Sigmoid colon (tissue), 7 donors: ENCODE measurements around the gene FAM174C. TPM values are rescaled to one million over a fixed set of nuclear protein-coding genes. Genes with fewer than 3 reads are reported as not detected.

ENCODE experiments used
- DNase-seq: peaks from one replicate; pipeline ENCODE4 v3.0.0-alpha.2; 2019
- H3K27ac ChIP-seq, 4 donors: fragments of 200-600 bp; sonication (generic); one replicate each; pipeline ENCODE4 v1.5.1; 2016 to 2019; ENCODE audit warnings: mild to moderate bottlenecking in 1 of 4
- H3K27me3 ChIP-seq, 3 donors: fragments of 200-600 bp; sonication (generic); one replicate each; pipeline ENCODE4 v1.5.1; 2019; ENCODE audit warnings: mild to moderate bottlenecking in 1 of 3
- H3K36me3 ChIP-seq, 4 donors: fragments of 200-600 bp; sonication (generic); one replicate each; pipeline ENCODE4 v1.5.1; 2016 to 2019
- H3K4me1 ChIP-seq, 4 donors: fragments of 200-600 bp; sonication (generic); one replicate each; pipeline ENCODE4 v1.5.1; 2017 to 2019
- H3K4me3 ChIP-seq, 4 donors: fragments of 200-600 bp; sonication (generic); one replicate each; pipeline ENCODE4 v1.5.1; 2017 to 2019; ENCODE audit warnings: mild to moderate bottlenecking in 2 of 4, moderate library complexity in 1 of 4
- H3K9me3 ChIP-seq, 4 donors: fragments of 200-600 bp in 3 of 4; sonication (generic) in 3 of 4; one replicate each; pipeline versions ENCODE4 v1.5.1 to v1.6.1; 2013 to 2019
- CTCF ChIP-seq, 4 experiments: fragments of 450-650 bp in 3 of 4; fragments of 200-600 bp in 1 of 4; IDR thresholded peaks; one replicate each; pipeline ENCODE4 v1.5.1; 2016 to 2019; ENCODE audit warnings: antibody characterized with exemption in 4 of 4, mild to moderate bottlenecking in 3 of 4, moderate library complexity in 2 of 4
- EP300 ChIP-seq, 4 donors: sonication (generic); formaldehyde crosslinking; IDR thresholded peaks; one replicate each; pipeline ENCODE4 v1.6.1; 2017; ENCODE audit warnings: antibody characterized with exemption in 4 of 4
- POLR2A ChIP-seq, 2 donors: fragments of 450-650 bp; IDR thresholded peaks; one replicate each; pipeline ENCODE4 v1.6.1; 2016; ENCODE audit warnings: antibody characterized with exemption in 2 of 2, mild to moderate bottlenecking in 2 of 2, moderate library complexity in 2 of 2
- POLR2AphosphoS5 ChIP-seq, 4 donors: sonication (generic); formaldehyde crosslinking; IDR thresholded peaks; one replicate each; pipeline ENCODE4 v1.6.1; 2017; ENCODE audit warnings: antibody characterized with exemption in 4 of 4
- WGBS, 2 donors: extraction: QIAGEN DNeasy Blood & Tissue Kit; methylation state at CpG; one replicate each; pipeline ENCODE4 v1.1.7; 2013; 5-methylcytosine and 5-hydroxymethylcytosine counted together
- intact Hi-C: fragments of 100-400 bp; cut with DNase I; formaldehyde crosslinking; loops from one replicate; pipeline ENCODE4 v1.15.1; 2023
- polyA plus RNA-seq, 3 donors: library from polyadenylated mRNA; stranded (reverse); fragments of 200-250 nt; gene quantifications; one replicate each; pipeline ENCODE4 v1.2.3, GENCODE V29; 2013
- total RNA-seq, 4 donors: library from RNA; depleted of rRNA; stranded (reverse); fragments of >200 nt; gene quantifications; one replicate each; pipeline ENCODE4 v1.1.0, GENCODE V29; 2016
- donor health status: healthy with polysubstance abuse.
- donor health status: Bipolar disorder and iron deficiency.
- donor health status: healthy.

The FAM174C gene
- 10 to 100 TPM; 24.7 to 49.3 (median 29.8) TPM for total RNA-seq
- polyA plus RNA-seq, result 10 to 100 TPM; 37.0 to 87.8 (median 60.1) TPM

GRCh38 chr19:1275260-1275975 is at the start of gene FAM174C:
Gene FAM174C, plus strand, starts transcription at chr19:1275530. Its CDS starts 20 bp downstream, at chr19:1275550.
- peaks cover 42 to 58% (median 47%) of the 10 kb centered on the region in 4 donors for H3K36me3 ChIP-seq
- H3K4me3 ChIP-seq, result peak within 1 kb of the TSS; percentile 44 to 64 (median 60)
- peak in 1 of 4 donors; percentile 57 for TF ChIP-seq EP300 (IDR thresholded peaks at IDR 0.05)
- TF ChIP-seq POLR2AphosphoS5 (IDR thresholded peaks at IDR 0.05), result peak; percentile 63 to 84 (median 70)
- no peak for TF ChIP-seq CTCF (IDR thresholded peaks at IDR 0.05)
- TF ChIP-seq POLR2A (IDR thresholded peaks at IDR 0.05), result peak; percentile 44 to 46
- 1% methylated on average over 98 of the region's 98 CpGs for WGBS, 2 donors
- no peaks in the 10 kb centered on the region for H3K27me3 ChIP-seq
- no peaks in the 10 kb centered on the region for H3K9me3 ChIP-seq
- DNase-seq, result peak; percentile 98
- H3K27ac ChIP-seq, result peak within 1 kb of the TSS; percentile 94 to 100 (median 97)
- intact Hi-C loops, result loop anchor here (5.0 kb wide), 3 partner anchors 82 to 132 kb away; partner anchors contain the start of genes DAZAP1 and NDUFS7
- peaks cover 0 to 62% (median 60%) of the 10 kb centered on the region in 4 donors for H3K4me1 ChIP-seq

GRCh38 chr19:1226227-1226518 is 49.2 kb upstream of the FAM174C start:
- H3K27ac ChIP-seq, result no peak overlapping the region
- no peak overlapping the region for H3K4me3 ChIP-seq
- TF ChIP-seq CTCF (IDR thresholded peaks at IDR 0.05), result no peak
- no peak for TF ChIP-seq POLR2A (IDR thresholded peaks at IDR 0.05)
- TF ChIP-seq POLR2AphosphoS5 (IDR thresholded peaks at IDR 0.05), result no peak
- no peak for TF ChIP-seq EP300 (IDR thresholded peaks at IDR 0.05)
- WGBS, 2 donors, result 95% methylated on average over 11 of the region's 11 CpGs
- no peaks in the 10 kb centered on the region for H3K9me3 ChIP-seq
- no peak for DNase-seq
- H3K27me3 ChIP-seq, result no peaks in the 10 kb centered on the region
- H3K4me1 ChIP-seq, result peaks cover 0 to 27% (median 21%) of the 10 kb centered on the region in 4 donors
- intact Hi-C loops, result no loop called here
- H3K36me3 ChIP-seq, result peaks cover 13 to 73% (median 44%) of the 10 kb centered on the region in 4 donors

- TF ChIP-seq CTCF (IDR thresholded peaks at IDR 0.05), result no peak
- TF ChIP-seq POLR2AphosphoS5 (IDR thresholded peaks at IDR 0.05), result no peak
- no peak for TF ChIP-seq POLR2A (IDR thresholded peaks at IDR 0.05)
- TF ChIP-seq EP300 (IDR thresholded peaks at IDR 0.05), result no peak
- H3K36me3 ChIP-seq, result peaks cover 13 to 67% (median 43%) of the 10 kb centered on the region in 4 donors
- no peak overlapping the region for H3K27ac ChIP-seq
- H3K9me3 ChIP-seq, result no peaks in the 10 kb centered on the region
- no peak overlapping the region for H3K4me3 ChIP-seq
- intact Hi-C loops, result no loop called here
- 91 to 94% methylated on average over 50 of the region's 50 CpGs for WGBS, 2 donors
- H3K4me1 ChIP-seq, result peaks cover 0 to 23% (median 16%) of the 10 kb centered on the region in 4 donors
- no peak for DNase-seq
- no peaks in the 10 kb centered on the region for H3K27me3 ChIP-seq
Observed at GRCh38 chr19:1226522-1227303, 48.6 kb upstream of the FAM174C start.

GRCh38 chr19:1227304-1228054 is 47.9 kb upstream of the FAM174C start:
- TF ChIP-seq CTCF (IDR thresholded peaks at IDR 0.05), result no peak
- no peak for TF ChIP-seq EP300 (IDR thresholded peaks at IDR 0.05)
- TF ChIP-seq POLR2AphosphoS5 (IDR thresholded peaks at IDR 0.05), result no peak
- TF ChIP-seq POLR2A (IDR thresholded peaks at IDR 0.05), result no peak
- Histone ChIP-seq H3K9me3 (no peaks in the 10 kb centered on the region), H3K27ac (no peak overlapping the region), H3K4me3 (no peak overlapping the region), H3K36me3 (peaks cover 10 to 60% (median 39%) of the 10 kb centered on the region in 4 donors), H3K4me1 (peaks cover 0 to 25% (median 15%) of the 10 kb centered on the region in 4 donors), H3K27me3 (no peaks in the 10 kb centered on the region)
- DNase-seq, result no peak
- intact Hi-C loops, result no loop called here
- 73 to 91% methylated on average over 56 of the region's 56 CpGs for WGBS, 2 donors
